ENCODE measurements around the gene KYNU.
"Not testable (repeated sequence)": the region's sequence is repeated elsewhere in the genome, so short reads cannot be mapped to it uniquely, and the experiment has no call there.

KYNU gene

DNA sequence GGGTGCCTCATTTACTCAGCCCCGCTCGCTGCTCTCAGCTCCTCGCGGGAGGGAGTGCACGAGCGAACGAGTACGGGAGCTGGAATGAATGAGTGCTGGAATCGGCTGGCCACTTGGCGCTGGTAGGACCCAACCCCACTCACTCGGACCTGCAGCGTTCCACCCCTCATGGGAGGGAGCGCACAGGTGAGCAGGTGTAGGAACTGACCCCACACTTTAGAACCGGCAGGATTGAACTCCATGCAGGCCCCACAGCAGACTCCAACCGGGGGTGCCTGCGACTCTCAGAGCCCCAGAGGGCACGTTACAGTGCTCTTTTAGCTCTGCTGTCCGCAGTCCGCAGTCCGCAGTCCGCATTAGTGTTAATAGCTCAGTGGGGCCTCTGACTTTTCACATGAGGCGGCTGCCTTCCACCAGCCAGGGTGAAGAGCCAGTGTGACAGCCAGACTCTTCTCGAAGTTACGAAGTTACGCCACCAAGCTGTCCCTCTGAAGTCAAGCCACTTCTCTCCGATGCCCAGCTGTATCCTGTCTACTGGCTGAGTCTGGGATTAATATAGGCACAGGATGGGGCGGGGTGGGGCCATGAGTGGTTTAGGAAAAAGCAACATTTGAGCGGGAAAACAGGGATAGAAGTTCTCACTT is 149.1 kb downstream of the KYNU start:
- TF ChIP-seq, protein P1, sequence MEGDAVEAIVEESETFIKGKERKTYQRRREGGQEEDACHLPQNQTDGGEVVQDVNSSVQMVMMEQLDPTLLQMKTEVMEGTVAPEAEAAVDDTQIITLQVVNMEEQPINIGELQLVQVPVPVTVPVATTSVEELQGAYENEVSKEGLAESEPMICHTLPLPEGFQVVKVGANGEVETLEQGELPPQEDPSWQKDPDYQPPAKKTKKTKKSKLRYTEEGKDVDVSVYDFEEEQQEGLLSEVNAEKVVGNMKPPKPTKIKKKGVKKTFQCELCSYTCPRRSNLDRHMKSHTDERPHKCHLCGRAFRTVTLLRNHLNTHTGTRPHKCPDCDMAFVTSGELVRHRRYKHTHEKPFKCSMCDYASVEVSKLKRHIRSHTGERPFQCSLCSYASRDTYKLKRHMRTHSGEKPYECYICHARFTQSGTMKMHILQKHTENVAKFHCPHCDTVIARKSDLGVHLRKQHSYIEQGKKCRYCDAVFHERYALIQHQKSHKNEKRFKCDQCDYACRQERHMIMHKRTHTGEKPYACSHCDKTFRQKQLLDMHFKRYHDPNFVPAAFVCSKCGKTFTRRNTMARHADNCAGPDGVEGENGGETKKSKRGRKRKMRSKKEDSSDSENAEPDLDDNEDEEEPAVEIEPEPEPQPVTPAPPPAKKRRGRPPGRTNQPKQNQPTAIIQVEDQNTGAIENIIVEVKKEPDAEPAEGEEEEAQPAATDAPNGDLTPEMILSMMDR (IDR thresholded peaks at IDR 0.05; ENCODE audit: insufficient read depth, low read length, poor library complexity, severe bottlenecking), result no peak
- Histone ChIP-seq H3K27me3 (replicated peaks; ENCODE audit: control insufficient read depth, insufficient read depth, low read length) (no peaks in the 10 kb centered on the region), H3K4me3 (replicated peaks; ENCODE audit: low read depth, low read length) (no peak overlapping the region), H3K36me3 (ENCODE audit: control insufficient read depth, insufficient read depth, low read length) (no peaks in the 10 kb centered on the region; the same call in 1 of the 2 replicates)
- DNase-seq (ENCODE audit: extremely low read depth, insufficient read length), result no peak

DNA sequence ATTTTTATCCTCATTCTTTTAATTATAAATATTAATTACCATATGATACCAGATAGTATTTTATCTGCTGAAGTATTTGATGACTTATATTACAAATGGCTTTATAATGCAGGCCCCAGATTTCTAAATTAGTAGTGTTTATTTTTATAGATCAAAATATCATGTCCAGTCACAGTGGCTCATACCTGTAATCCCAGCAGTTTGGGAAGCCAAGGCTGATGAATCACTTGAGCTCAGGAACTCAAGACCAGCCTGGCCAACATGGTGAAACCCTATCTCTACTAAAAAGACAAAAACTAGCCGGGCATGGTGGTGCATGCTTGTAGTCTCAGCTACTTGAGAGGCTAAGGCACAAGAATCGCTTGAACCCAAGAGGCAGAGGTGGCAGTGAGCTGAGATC is 151.7 kb downstream of the KYNU start:
- H3K27me3 ChIP-seq (replicated peaks; ENCODE audit: control insufficient read depth, insufficient read depth, low read length), result no peaks in the 10 kb centered on the region
- no peaks in the 10 kb centered on the region; the same call in 1 of the 2 replicates for H3K36me3 ChIP-seq (ENCODE audit: control insufficient read depth, insufficient read depth, low read length)
- TF ChIP-seq, protein P1 (IDR thresholded peaks at IDR 0.05; ENCODE audit: insufficient read depth, low read length, poor library complexity, severe bottlenecking), result no peak
- H3K4me3 ChIP-seq (replicated peaks; ENCODE audit: low read depth, low read length), result no peak overlapping the region
- DNase-seq (ENCODE audit: extremely low read depth, insufficient read length), result no peak

DNA sequence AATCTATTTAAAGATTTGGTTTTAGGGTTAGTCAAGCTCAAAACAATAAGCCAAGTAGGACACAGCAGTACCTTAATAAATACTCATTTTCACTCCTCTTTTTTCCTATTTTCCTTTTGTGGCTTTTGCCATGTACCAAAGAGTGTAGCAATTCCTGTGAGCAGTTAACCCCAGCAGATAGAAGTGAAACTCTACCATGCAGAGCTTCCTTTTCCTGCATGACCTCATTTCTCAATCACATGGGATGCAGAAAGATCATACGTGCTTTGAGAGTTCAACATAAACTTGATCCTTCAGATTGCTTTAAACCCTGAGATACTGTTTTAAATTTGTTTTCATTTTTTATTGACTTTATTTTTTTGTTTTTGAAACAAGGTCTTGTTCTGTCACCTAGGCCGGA is 152.7 kb downstream of the KYNU start:
- Histone ChIP-seq H3K36me3 (ENCODE audit: control insufficient read depth, insufficient read depth, low read length) (no peaks in the 10 kb centered on the region; the same call in 1 of the 2 replicates), H3K27me3 (replicated peaks; ENCODE audit: control insufficient read depth, insufficient read depth, low read length) (no peaks in the 10 kb centered on the region), H3K4me3 (replicated peaks; ENCODE audit: low read depth, low read length) (no peak overlapping the region)
- DNase-seq (ENCODE audit: extremely low read depth, insufficient read length), result no peak
- TF ChIP-seq, protein P1 (IDR thresholded peaks at IDR 0.05; ENCODE audit: insufficient read depth, low read length, poor library complexity, severe bottlenecking), result no peak

DNA sequence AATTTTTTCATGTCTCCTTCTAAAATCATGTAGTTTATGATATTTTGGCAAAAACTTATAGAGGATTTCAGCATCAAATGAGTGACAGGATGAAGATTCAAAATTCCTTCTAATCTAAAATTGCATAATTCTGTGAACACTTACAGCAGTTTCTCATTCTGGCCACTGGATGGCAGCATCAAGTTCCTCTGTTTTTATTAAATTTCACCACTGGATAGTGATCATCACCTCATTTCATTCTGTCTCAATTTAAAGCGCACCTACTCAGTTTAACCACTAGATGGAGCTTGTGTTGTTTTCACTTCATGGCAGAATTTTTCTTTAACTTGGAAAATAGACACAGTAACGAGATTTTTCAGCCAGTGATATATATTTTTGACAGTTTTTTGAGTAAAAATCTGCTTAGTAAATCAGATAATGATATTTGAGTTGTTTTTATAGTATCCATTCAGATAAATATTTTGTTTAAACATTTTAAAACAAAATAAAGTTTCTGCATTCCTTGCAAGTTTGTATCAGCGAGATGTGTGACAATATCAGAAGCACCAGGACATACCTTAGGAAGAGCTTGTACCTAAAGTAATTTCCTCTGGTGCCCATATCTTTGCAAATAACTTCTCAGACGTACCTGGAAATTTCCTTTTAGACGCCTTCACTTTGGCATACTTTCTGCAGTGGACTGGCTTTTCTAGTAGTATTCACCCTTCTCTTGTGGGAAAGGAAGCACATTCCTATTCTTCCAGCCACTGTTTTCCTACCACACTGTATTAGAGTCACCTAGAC is 157.0 kb downstream of the KYNU start:
- Histone ChIP-seq H3K27me3 (replicated peaks; ENCODE audit: control insufficient read depth, insufficient read depth, low read length) (no peaks in the 10 kb centered on the region), H3K4me3 (replicated peaks; ENCODE audit: low read depth, low read length) (no peak overlapping the region), H3K36me3 (ENCODE audit: control insufficient read depth, insufficient read depth, low read length) (no peaks in the 10 kb centered on the region; the same call in 1 of the 2 replicates)
- TF ChIP-seq, protein P1 (IDR thresholded peaks at IDR 0.05; ENCODE audit: insufficient read depth, low read length, poor library complexity, severe bottlenecking), result peak; percentile 92
- peak; percentile 66 for DNase-seq (ENCODE audit: extremely low read depth, insufficient read length)

DNA sequence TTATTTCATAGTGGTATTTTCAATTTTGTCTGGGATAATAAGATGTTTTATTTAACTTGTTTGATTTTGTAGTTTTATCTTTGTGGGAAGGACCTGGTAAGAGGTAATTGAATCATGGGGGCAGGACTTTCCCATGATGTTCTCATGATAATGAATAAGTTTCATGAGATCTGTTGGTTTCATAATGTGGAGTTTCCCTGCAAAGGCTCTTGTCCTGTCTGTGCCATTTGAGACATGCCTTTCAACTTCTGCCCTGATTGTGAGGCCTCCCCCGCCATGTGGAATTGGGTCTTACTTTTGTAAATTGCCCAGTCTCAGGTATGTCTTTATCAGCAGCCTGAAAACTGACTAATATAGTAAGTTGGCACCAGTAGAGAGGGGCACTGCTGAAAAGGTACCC is 174.0 kb downstream of the KYNU start:
- Histone ChIP-seq H3K27me3 (replicated peaks; ENCODE audit: control insufficient read depth, insufficient read depth, low read length) (no peaks in the 10 kb centered on the region), H3K36me3 (ENCODE audit: control insufficient read depth, insufficient read depth, low read length) (no peaks in the 10 kb centered on the region), H3K4me3 (replicated peaks; ENCODE audit: low read depth, low read length) (no peak overlapping the region)
- DNase-seq (ENCODE audit: extremely low read depth, insufficient read length), result no peak
- TF ChIP-seq, protein P1 (IDR thresholded peaks at IDR 0.05; ENCODE audit: insufficient read depth, low read length, poor library complexity, severe bottlenecking), result no peak

DNA sequence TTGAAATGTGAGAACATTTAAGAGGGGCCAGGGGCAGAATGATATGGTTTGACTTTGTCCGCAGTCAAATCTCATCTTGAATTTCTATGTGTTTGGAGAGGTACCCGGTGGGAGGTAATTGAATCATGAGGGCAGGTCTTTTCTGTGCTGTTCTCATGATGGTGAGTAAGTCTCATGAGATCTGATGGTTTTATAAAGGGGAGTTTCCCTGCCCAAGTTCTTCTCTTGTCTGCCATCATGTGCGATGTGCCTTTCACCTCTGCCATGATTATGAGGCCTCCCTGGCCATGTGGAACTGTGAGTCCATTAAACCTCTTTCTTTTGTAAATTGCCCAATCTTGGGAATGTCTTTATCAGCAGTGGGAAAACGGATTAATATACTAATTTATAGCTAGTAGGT is 176.0 kb downstream of the KYNU start:
- not testable (repeated sequence) for H3K36me3 ChIP-seq (ENCODE audit: control insufficient read depth, insufficient read depth, low read length); DNase-seq (ENCODE audit: extremely low read depth, insufficient read length)

More for the DNA sequence above, 176.0 kb downstream of the KYNU start:
- not testable (repeated sequence) for H3K27me3 ChIP-seq (replicated peaks; ENCODE audit: control insufficient read depth, insufficient read depth, low read length); H3K4me3 ChIP-seq (replicated peaks; ENCODE audit: low read depth, low read length)

All from GM06990 (cell line).